Lung (tissue), 12 donors: ENCODE results near the gene SASH1. TPM values are rescaled to one million over a fixed set of nuclear protein-coding genes. Genes with fewer than 3 reads are reported as not detected.

Experiments used
- ATAC-seq: fragments of 200-7000 bp; cut with Tn5 transposase; one replicate; pipeline ENCODE4 v1.9.1; 2020; ENCODE audit warnings: moderate number of reproducible peaks; ENCODE audit not compliant: insufficient read depth, low FRiP score
- DNase-seq, 3 donors: peaks; one replicate each; pipeline ENCODE4 v3.0.0-alpha.2; 2013 to 2017
- H3K27ac ChIP-seq, 2 donors: one replicate each; pipeline ENCODE4 v1.5.1; 2013; ENCODE audit warnings: mild to moderate bottlenecking in 2 of 2, moderate library complexity in 2 of 2, control low read depth in 1 of 2, inconsistent platforms in 1 of 2, low read depth in 1 of 2, low read length in 1 of 2
- H3K27me3 ChIP-seq, 3 donors: one replicate each; pipeline ENCODE4 v1.5.1; 2013; ENCODE audit warnings: low read length in 2 of 3; ENCODE audit not compliant: control insufficient read depth in 3 of 3, insufficient read depth in 3 of 3
- H3K36me3 ChIP-seq, 4 donors: one replicate each; pipeline ENCODE4 v1.5.1; 2013; ENCODE audit warnings: low read length in 4 of 4, mild to moderate bottlenecking in 1 of 4, moderate library complexity in 1 of 4; ENCODE audit not compliant: control insufficient read depth in 4 of 4, insufficient read depth in 4 of 4
- H3K4me1 ChIP-seq, 5 donors: one replicate each; pipeline ENCODE4 v1.5.1; 2013; ENCODE audit warnings: low read length in 5 of 5, mild to moderate bottlenecking in 2 of 5, moderate library complexity in 1 of 5; ENCODE audit not compliant: control insufficient read depth in 5 of 5, insufficient read depth in 5 of 5
- H3K4me3 ChIP-seq: one replicate; pipeline ENCODE4 v1.5.1; 2013; ENCODE audit warnings: mild to moderate bottlenecking, control low read depth, moderate library complexity
- H3K9ac ChIP-seq, 2 donors: one replicate each; pipeline ENCODE4 v1.5.1; 2013; ENCODE audit warnings: low read length in 2 of 2, control low read depth in 1 of 2; ENCODE audit not compliant: insufficient read depth in 1 of 2
- H3K9me3 ChIP-seq, 4 donors: one replicate each; pipeline ENCODE4 v1.5.1; 2013; ENCODE audit warnings: low read length in 3 of 4, mild to moderate bottlenecking in 1 of 4, moderate library complexity in 1 of 4; ENCODE audit not compliant: control insufficient read depth in 4 of 4, insufficient read depth in 3 of 4
- CTCF ChIP-seq: IDR thresholded peaks from 2 replicates; pipeline ENCODE4 v1.5.1; 2012; ENCODE audit warnings: mild to moderate bottlenecking; ENCODE audit errors: control extremely low read depth, extremely low read depth
- WGBS, 2 donors: extraction: QIAGEN DNeasy Blood & Tissue Kit; methylation state at CpG; one replicate each; pipeline ENCODE4 v1.1.7; 2013; 5-methylcytosine and 5-hydroxymethylcytosine counted together
- polyA plus RNA-seq, 2 donors: library from polyadenylated mRNA; stranded (reverse); fragments of 200-250 nt; gene quantifications; one replicate each; pipeline ENCODE4 v1.2.1, GENCODE V29; 2013
- total RNA-seq, 2 donors: library from RNA; depleted of rRNA in 1 of 2; stranded (reverse); fragments of >200 nt in 1 of 2; gene quantifications; one replicate each; pipeline ENCODE4 v1.2.1, GENCODE V29; 2014 to 2021
- donor health status: control.
- donor health status: control.
- donor health status: Bipolar disorder and iron deficiency.
- donor health status: healthy.
- donor health status: DM: yes; HTN: yes; CAD: no.

The SASH1 gene
- total and polyA plus RNA-seq, 4 donors: 18.8 to 114 (median 42.2) TPM

GRCh38 chr6:148500402-148500801 lies 157.8 kb downstream of the SASH1 start:
- 73 to 77% methylated on average over 2 of the region's 2 CpGs for WGBS, 2 donors
- no peak overlapping the region for H3K9ac ChIP-seq
- DNase-seq: no peak
- H3K4me3 ChIP-seq: no peak overlapping the region
- no peaks in the 10 kb centered on the region for H3K36me3 ChIP-seq
- H3K4me1 ChIP-seq: peaks cover 8 to 20% (median 9%) of the 10 kb centered on the region in 5 donors
- ATAC-seq: no peak
- no peaks in the 10 kb centered on the region for H3K27me3 ChIP-seq
- H3K9me3 ChIP-seq: no peaks in the 10 kb centered on the region
- TF ChIP-seq CTCF: no peak
- H3K27ac ChIP-seq: peak overlapping the region in 1 of 2 donors; percentile 11

- no peak overlapping the region for H3K4me3 ChIP-seq
- H3K27ac ChIP-seq: peak overlapping the region in 1 of 2 donors; percentile 17
- no peaks in the 10 kb centered on the region for H3K9me3 ChIP-seq
- no peaks in the 10 kb centered on the region for H3K27me3 ChIP-seq
- H3K36me3 ChIP-seq: no peaks in the 10 kb centered on the region
- H3K9ac ChIP-seq: no peak overlapping the region
- WGBS, 2 donors: 81 to 93% methylated on average over 5 of the region's 5 CpGs
- ATAC-seq (peak; percentile 27), DNase-seq (no peak)
- TF ChIP-seq CTCF: no peak
- H3K4me1 ChIP-seq: peaks cover 8 to 20% (median 9%) of the 10 kb centered on the region in 5 donors
Measured at GRCh38 chr6:148501178-148501590, 158.5 kb downstream of the SASH1 start.

GRCh38 chr6:148502083-148502772 lies 159.6 kb downstream of the SASH1 start:
- no peaks in the 10 kb centered on the region for H3K27me3 ChIP-seq
- no peaks in the 10 kb centered on the region for H3K9me3 ChIP-seq
- H3K27ac ChIP-seq: no peak overlapping the region
- H3K4me1 ChIP-seq: peaks cover 8 to 17% (median 9%) of the 10 kb centered on the region in 5 donors
- TF ChIP-seq CTCF: no peak
- H3K4me3 ChIP-seq: no peak overlapping the region
- ATAC-seq: no peak
- no peaks in the 10 kb centered on the region for H3K36me3 ChIP-seq
- WGBS, 2 donors: 59 to 66% methylated on average over 8 of the region's 8 CpGs
- DNase-seq: peak; percentile 32 to 59 (median 54)
- H3K9ac ChIP-seq: peak overlapping the region in 1 of 2 donors; percentile 9
